HEK293 (cell line): Measurements from ENCODE around the gene DPEP2.

Source experiments
- GFI1B ChIP-seq: fragments of 450-650 bp; formaldehyde crosslinking; IDR thresholded peaks from 2 replicates; pipeline ENCODE4 v1.5.1; 2016; ENCODE audit warnings: missing biosample characterization, missing genetic modification characterization
- SP3 ChIP-seq: fragments of 450-650 bp; formaldehyde crosslinking; IDR thresholded peaks from 2 replicates; pipeline ENCODE4 v1.5.1; 2016; ENCODE audit warnings: missing biosample characterization, missing genetic modification characterization
- WT1 ChIP-seq: fragments of 450-650 bp; formaldehyde crosslinking; IDR thresholded peaks from 2 replicates; pipeline ENCODE4 v1.5.1; 2016; ENCODE audit warnings: missing biosample characterization, missing genetic modification characterization
- YY1 ChIP-seq: fragments of 450-650 bp; formaldehyde crosslinking; IDR thresholded peaks from 2 replicates; pipeline ENCODE4 v1.5.1; 2018; ENCODE audit warnings: missing biosample characterization, missing genetic modification characterization
- ZBTB48 ChIP-seq: fragments of 450-650 bp; formaldehyde crosslinking; IDR thresholded peaks from 2 replicates; pipeline ENCODE4 v1.5.1; 2016; ENCODE audit warnings: missing biosample characterization, missing genetic modification characterization
- ZBTB8A ChIP-seq: fragments of 450-650 bp; formaldehyde crosslinking; IDR thresholded peaks from 2 replicates; pipeline ENCODE4 v1.5.1; 2016; ENCODE audit warnings: missing biosample characterization, missing genetic modification characterization
- ZNF239 ChIP-seq: fragments of 450-650 bp; formaldehyde crosslinking; IDR thresholded peaks from 2 replicates; pipeline ENCODE4 v1.5.1; 2016; ENCODE audit warnings: missing biosample characterization, missing genetic modification characterization
- TF ChIP-seq, protein P1 (sequence below): fragments of 450-650 bp; formaldehyde crosslinking; IDR thresholded peaks from 2 replicates; pipeline ENCODE4 v1.5.1; 2016; ENCODE audit warnings: missing biosample characterization, missing genetic modification characterization, borderline replicate concordance
- TF ChIP-seq, protein P2 (sequence below): fragments of 450-650 bp; formaldehyde crosslinking; IDR thresholded peaks from 2 replicates; pipeline ENCODE4 v1.5.1; 2017; ENCODE audit warnings: missing biosample characterization, missing genetic modification characterization
- TF ChIP-seq, protein P3 (sequence below): fragments of 450-650 bp; formaldehyde crosslinking; IDR thresholded peaks from 2 replicates; pipeline ENCODE4 v1.5.1; 2016; ENCODE audit warnings: missing biosample characterization, missing genetic modification characterization
- TF ChIP-seq, protein P4 (sequence below): fragments of 450-650 bp; formaldehyde crosslinking; IDR thresholded peaks from 2 replicates; pipeline ENCODE4 v1.5.1; 2016; ENCODE audit warnings: missing biosample characterization, missing genetic modification characterization
- TF ChIP-seq, protein P5 (sequence below): fragments of 450-650 bp; formaldehyde crosslinking; IDR thresholded peaks from 2 replicates; pipeline ENCODE4 v1.5.1; 2016; ENCODE audit warnings: missing biosample characterization, missing genetic modification characterization
- TF ChIP-seq, protein P6 (sequence below): fragments of 450-650 bp; formaldehyde crosslinking; IDR thresholded peaks from 2 replicates; pipeline ENCODE4 v1.5.1; 2016; ENCODE audit warnings: missing biosample characterization, missing genetic modification characterization

Gene DPEP2

DNA sequence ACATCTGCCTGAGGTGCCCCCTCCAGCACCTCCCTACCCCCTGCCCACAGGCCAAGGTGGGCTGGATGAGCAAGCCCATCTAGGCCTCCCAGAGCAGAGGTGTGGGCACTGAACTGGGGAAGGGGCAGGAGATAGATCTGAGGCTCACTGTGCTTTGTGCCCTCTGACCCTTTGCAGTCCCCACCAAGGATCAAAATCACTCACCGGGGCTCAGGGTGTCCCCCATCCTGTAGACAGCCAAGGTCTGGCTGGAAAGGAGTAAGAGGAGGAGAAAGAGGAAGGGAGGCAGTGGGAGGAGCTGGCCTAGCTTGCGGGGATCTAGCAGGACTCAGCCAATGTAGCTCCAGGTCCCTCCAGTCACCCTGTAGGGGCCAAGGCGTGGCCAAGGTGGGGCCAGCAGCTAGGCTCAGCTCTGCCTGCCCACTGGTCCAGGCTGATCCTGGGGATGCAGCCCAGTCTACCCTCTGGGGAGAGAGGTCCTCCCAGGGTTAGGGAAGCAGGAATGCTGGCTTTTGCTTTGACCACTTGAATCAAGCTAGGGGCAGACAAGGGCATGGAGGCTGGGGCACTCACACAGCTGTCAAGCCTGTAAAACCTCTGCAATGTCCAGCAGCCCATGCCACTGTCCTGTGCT lies 32.6 kb downstream of the DPEP2 start (continued):
- TF ChIP-seq, protein P1, sequence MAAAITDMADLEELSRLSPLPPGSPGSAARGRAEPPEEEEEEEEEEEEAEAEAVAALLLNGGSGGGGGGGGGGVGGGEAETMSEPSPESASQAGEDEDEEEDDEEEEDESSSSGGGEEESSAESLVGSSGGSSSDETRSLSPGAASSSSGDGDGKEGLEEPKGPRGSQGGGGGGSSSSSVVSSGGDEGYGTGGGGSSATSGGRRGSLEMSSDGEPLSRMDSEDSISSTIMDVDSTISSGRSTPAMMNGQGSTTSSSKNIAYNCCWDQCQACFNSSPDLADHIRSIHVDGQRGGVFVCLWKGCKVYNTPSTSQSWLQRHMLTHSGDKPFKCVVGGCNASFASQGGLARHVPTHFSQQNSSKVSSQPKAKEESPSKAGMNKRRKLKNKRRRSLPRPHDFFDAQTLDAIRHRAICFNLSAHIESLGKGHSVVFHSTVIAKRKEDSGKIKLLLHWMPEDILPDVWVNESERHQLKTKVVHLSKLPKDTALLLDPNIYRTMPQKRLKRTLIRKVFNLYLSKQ (tag by site-specific recombination) = no peak
- TF ChIP-seq WT1 (tag by site-specific recombination) (0 out of 2 replicates have a peak, but pooled peaks have one; percentile 10), ZBTB48 (tag by site-specific recombination) (no peak), GFI1B (no peak), ZBTB8A (no peak), SP3 (peak; percentile 29; the same call in 1 of the 2 replicates), YY1 (tag by site-specific recombination) (no peak), ZNF239 (no peak)
- TF ChIP-seq, protein P2, sequence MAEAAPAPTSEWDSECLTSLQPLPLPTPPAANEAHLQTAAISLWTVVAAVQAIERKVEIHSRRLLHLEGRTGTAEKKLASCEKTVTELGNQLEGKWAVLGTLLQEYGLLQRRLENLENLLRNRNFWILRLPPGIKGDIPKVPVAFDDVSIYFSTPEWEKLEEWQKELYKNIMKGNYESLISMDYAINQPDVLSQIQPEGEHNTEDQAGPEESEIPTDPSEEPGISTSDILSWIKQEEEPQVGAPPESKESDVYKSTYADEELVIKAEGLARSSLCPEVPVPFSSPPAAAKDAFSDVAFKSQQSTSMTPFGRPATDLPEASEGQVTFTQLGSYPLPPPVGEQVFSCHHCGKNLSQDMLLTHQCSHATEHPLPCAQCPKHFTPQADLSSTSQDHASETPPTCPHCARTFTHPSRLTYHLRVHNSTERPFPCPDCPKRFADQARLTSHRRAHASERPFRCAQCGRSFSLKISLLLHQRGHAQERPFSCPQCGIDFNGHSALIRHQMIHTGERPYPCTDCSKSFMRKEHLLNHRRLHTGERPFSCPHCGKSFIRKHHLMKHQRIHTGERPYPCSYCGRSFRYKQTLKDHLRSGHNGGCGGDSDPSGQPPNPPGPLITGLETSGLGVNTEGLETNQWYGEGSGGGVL (tag by site-specific recombination) = peak; percentile 13; the same call in 1 of the 2 replicates
- TF ChIP-seq, protein P3, sequence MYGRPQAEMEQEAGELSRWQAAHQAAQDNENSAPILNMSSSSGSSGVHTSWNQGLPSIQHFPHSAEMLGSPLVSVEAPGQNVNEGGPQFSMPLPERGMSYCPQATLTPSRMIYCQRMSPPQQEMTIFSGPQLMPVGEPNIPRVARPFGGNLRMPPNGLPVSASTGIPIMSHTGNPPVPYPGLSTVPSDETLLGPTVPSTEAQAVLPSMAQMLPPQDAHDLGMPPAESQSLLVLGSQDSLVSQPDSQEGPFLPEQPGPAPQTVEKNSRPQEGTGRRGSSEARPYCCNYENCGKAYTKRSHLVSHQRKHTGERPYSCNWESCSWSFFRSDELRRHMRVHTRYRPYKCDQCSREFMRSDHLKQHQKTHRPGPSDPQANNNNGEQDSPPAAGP (tag by site-specific recombination) = no peak
- TF ChIP-seq, protein P4, sequence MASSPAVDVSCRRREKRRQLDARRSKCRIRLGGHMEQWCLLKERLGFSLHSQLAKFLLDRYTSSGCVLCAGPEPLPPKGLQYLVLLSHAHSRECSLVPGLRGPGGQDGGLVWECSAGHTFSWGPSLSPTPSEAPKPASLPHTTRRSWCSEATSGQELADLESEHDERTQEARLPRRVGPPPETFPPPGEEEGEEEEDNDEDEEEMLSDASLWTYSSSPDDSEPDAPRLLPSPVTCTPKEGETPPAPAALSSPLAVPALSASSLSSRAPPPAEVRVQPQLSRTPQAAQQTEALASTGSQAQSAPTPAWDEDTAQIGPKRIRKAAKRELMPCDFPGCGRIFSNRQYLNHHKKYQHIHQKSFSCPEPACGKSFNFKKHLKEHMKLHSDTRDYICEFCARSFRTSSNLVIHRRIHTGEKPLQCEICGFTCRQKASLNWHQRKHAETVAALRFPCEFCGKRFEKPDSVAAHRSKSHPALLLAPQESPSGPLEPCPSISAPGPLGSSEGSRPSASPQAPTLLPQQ = peak; percentile 82
- TF ChIP-seq, protein P5, sequence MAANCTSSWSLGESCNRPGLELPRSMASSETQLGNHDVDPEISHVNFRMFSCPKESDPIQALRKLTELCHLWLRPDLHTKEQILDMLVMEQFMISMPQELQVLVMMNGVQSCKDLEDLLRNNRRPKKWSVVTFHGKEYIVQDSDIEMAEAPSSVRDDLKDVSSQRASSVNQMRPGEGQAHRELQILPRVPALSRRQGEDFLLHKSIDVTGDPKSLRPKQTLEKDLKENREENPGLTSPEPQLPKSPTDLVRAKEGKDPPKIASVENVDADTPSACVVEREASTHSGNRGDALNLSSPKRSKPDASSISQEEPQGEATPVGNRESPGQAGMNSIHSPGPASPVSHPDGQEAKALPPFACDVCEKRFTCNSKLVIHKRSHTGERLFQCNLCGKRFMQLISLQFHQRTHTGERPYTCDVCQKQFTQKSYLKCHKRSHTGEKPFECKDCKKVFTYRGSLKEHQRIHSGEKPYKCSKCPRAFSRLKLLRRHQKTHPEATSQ (tag by site-specific recombination) = no peak
- TF ChIP-seq, protein P6, sequence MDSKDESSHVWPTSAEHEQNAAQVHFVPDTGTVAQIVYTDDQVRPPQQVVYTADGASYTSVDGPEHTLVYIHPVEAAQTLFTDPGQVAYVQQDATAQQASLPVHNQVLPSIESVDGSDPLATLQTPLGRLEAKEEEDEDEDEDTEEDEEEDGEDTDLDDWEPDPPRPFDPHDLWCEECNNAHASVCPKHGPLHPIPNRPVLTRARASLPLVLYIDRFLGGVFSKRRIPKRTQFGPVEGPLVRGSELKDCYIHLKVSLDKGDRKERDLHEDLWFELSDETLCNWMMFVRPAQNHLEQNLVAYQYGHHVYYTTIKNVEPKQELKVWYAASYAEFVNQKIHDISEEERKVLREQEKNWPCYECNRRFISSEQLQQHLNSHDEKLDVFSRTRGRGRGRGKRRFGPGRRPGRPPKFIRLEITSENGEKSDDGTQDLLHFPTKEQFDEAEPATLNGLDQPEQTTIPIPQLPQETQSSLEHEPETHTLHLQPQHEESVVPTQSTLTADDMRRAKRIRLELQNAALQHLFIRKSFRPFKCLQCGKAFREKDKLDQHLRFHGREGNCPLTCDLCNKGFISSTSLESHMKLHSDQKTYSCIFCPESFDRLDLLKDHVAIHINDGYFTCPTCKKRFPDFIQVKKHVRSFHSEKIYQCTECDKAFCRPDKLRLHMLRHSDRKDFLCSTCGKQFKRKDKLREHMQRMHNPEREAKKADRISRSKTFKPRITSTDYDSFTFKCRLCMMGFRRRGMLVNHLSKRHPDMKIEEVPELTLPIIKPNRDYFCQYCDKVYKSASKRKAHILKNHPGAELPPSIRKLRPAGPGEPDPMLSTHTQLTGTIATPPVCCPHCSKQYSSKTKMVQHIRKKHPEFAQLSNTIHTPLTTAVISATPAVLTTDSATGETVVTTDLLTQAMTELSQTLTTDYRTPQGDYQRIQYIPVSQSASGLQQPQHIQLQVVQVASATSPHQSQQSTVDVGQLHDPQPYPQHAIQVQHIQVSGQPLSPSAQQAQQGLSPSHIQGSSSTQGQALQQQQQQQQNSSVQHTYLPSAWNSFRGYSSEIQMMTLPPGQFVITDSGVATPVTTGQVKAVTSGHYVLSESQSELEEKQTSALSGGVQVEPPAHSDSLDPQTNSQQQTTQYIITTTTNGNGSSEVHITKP (tag by site-specific recombination) = no peak
